C4-2B (cell line): ENCODE data around the gene NLGN1.

Experiments
- ZFX ChIP-seq: fragments of 450-650 bp; IDR thresholded peaks from 2 replicates; pipeline ENCODE4 v1.6.1; 2017
- TF ChIP-seq, protein P1 (sequence below): fragments of 450-650 bp; conservative IDR thresholded peaks from 2 replicates; pipeline ENCODE4 v1.5.1; 2017; ENCODE audit warnings: mild to moderate bottlenecking

- TF ChIP-seq, protein P1, sequence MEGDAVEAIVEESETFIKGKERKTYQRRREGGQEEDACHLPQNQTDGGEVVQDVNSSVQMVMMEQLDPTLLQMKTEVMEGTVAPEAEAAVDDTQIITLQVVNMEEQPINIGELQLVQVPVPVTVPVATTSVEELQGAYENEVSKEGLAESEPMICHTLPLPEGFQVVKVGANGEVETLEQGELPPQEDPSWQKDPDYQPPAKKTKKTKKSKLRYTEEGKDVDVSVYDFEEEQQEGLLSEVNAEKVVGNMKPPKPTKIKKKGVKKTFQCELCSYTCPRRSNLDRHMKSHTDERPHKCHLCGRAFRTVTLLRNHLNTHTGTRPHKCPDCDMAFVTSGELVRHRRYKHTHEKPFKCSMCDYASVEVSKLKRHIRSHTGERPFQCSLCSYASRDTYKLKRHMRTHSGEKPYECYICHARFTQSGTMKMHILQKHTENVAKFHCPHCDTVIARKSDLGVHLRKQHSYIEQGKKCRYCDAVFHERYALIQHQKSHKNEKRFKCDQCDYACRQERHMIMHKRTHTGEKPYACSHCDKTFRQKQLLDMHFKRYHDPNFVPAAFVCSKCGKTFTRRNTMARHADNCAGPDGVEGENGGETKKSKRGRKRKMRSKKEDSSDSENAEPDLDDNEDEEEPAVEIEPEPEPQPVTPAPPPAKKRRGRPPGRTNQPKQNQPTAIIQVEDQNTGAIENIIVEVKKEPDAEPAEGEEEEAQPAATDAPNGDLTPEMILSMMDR: no peak
- TF ChIP-seq ZFX: no peak
Measured at GRCh38 chr3:173644086-173645082, 246.8 kb downstream of the NLGN1 start.
